ENCODE results near the gene SH3RF3. TPM values are rescaled to one million over a fixed set of nuclear protein-coding genes. Genes with fewer than 3 reads are reported as not detected.
"Not testable (repeated sequence)": the region's sequence is repeated elsewhere in the genome, so short reads cannot be mapped to it uniquely, and the experiment has no call there.

SH3RF3 gene
- polyA plus RNA-seq, 1 donor (not counting 4 experiments of a cell fraction or from before 2014, with no cell fraction given), result 0.08 TPM

DNA sequence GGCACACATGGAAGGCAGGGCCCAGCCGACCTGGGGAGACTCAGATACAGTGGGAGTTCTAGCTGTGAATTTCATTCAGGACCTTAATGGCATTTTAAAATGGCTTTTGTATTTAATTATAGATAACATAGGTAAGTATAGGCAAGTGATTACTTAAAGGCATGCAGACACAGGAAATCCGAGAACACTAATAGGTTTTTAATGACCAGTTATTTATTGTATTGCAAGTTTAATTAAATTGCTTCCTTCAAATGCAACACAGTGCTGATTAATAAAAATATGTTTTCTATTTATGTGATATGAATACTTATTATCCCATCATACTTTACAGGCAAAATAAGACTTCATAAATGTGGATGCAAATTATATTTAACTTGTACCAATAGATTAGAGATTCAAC is 19.7 kb upstream of the SH3RF3 start:
- H3K79me2 ChIP-seq (ENCODE audit: control insufficient read depth, insufficient read depth, low read length), result no peaks in the 10 kb centered on the region
- H2AFZ ChIP-seq (ENCODE audit: control insufficient read depth, low read length), result peak overlapping the region; percentile 34
- TF ChIP-seq, protein P1, sequence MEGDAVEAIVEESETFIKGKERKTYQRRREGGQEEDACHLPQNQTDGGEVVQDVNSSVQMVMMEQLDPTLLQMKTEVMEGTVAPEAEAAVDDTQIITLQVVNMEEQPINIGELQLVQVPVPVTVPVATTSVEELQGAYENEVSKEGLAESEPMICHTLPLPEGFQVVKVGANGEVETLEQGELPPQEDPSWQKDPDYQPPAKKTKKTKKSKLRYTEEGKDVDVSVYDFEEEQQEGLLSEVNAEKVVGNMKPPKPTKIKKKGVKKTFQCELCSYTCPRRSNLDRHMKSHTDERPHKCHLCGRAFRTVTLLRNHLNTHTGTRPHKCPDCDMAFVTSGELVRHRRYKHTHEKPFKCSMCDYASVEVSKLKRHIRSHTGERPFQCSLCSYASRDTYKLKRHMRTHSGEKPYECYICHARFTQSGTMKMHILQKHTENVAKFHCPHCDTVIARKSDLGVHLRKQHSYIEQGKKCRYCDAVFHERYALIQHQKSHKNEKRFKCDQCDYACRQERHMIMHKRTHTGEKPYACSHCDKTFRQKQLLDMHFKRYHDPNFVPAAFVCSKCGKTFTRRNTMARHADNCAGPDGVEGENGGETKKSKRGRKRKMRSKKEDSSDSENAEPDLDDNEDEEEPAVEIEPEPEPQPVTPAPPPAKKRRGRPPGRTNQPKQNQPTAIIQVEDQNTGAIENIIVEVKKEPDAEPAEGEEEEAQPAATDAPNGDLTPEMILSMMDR (optimal IDR thresholded peaks at IDR 0.05 in 1 of 3, IDR thresholded peaks at IDR 0.05 in 1 of 3, conservative IDR thresholded peaks at IDR 0.05 in 1 of 3; ENCODE audit: extremely low read depth in 1 of 3, insufficient read depth in 2 of 3, low read length in 3 of 3), result no peak
- TF ChIP-seq EZH2 (IDR thresholded peaks at IDR 0.05; ENCODE audit: low read length), result no peak
- no peak overlapping the region for H3K9ac ChIP-seq (ENCODE audit: control insufficient read depth, extremely low read depth, insufficient read depth, low read length)
- peaks cover 8% of the 10 kb centered on the region for H3K4me1 ChIP-seq (ENCODE audit: control insufficient read depth, extremely low read depth, insufficient read depth, low read length)
- no peak overlapping the region for H3K4me3 ChIP-seq (ENCODE audit: control insufficient read depth in 2 of 3, extremely low read depth in 1 of 3, insufficient read depth in 2 of 3, low read depth in 1 of 3, low read length in 3 of 3)
- H3K4me2 ChIP-seq (ENCODE audit: control insufficient read depth, extremely low read depth, insufficient read depth, low read depth, low read length), result peak overlapping the region; percentile 25
- H3K27ac ChIP-seq (ENCODE audit: control insufficient read depth, insufficient read depth, low read length), result no peak overlapping the region
- no peaks in the 10 kb centered on the region for H3K9me1 ChIP-seq (ENCODE audit: control insufficient read depth, extremely low read depth, insufficient read depth, low read length)
- H3K36me3 ChIP-seq (ENCODE audit: control insufficient read depth in 2 of 2, extremely low read depth in 1 of 2, insufficient read depth in 2 of 2, low read length in 2 of 2), result no peaks in the 10 kb centered on the region
- no peaks in the 10 kb centered on the region for H4K20me1 ChIP-seq (ENCODE audit: control insufficient read depth, extremely low read depth, insufficient read depth, low read length)
- FAIRE-seq (no peak), DNase-seq (ENCODE audit: low read depth, low spot score) (no peak)
- no peaks in the 10 kb centered on the region for H3K9me3 ChIP-seq (ENCODE audit: control insufficient read depth, low read depth, low read length)
- dilution Hi-C loops (cut with MboI; ENCODE audit: extremely low pct_ligation_motif_present, low sequenced_read_pairs), result no loop called here
- H3K27me3 ChIP-seq (ENCODE audit: control insufficient read depth, extremely low read depth, insufficient read depth, low read length), result no peaks in the 10 kb centered on the region

DNA sequence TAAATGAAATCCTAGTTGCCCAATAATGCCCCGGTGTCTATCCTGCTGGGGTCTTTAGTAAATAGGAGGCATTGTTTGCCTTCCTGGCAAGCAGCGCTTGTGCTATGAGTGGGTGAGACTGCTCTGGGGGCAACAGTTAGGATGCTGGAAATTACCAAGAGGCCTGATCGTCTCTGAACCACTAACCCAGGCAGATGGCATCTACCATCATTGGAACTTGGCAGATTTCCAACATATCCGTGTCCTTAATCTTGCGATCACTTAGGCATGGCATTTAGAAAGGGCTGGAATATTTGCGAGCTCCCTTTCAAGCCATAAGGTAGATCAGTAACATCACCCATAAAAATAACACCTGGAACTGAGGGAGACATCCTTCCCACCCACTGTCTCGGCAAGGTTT is 18.8 kb upstream of the SH3RF3 start:
- dilution Hi-C loops (cut with MboI; ENCODE audit: extremely low pct_ligation_motif_present, low sequenced_read_pairs), result no loop called here
- Histone ChIP-seq H3K27ac (ENCODE audit: control insufficient read depth, insufficient read depth, low read length) (no peak overlapping the region), H3K36me3 (ENCODE audit: control insufficient read depth in 2 of 2, extremely low read depth in 1 of 2, insufficient read depth in 2 of 2, low read length in 2 of 2) (no peaks in the 10 kb centered on the region), H4K20me1 (ENCODE audit: control insufficient read depth, extremely low read depth, insufficient read depth, low read length) (no peaks in the 10 kb centered on the region), H2AFZ (ENCODE audit: control insufficient read depth, low read length) (no peak overlapping the region), H3K79me2 (ENCODE audit: control insufficient read depth, insufficient read depth, low read length) (no peaks in the 10 kb centered on the region), H3K9me3 (ENCODE audit: control insufficient read depth, low read depth, low read length) (no peaks in the 10 kb centered on the region), H3K4me2 (ENCODE audit: control insufficient read depth, extremely low read depth, insufficient read depth, low read depth, low read length) (no peak overlapping the region), H3K4me1 (ENCODE audit: control insufficient read depth, extremely low read depth, insufficient read depth, low read length) (peaks cover 8% of the 10 kb centered on the region), H3K4me3 (ENCODE audit: control insufficient read depth in 2 of 3, extremely low read depth in 1 of 3, insufficient read depth in 2 of 3, low read depth in 1 of 3, low read length in 3 of 3) (no peak overlapping the region), H3K9ac (ENCODE audit: control insufficient read depth, extremely low read depth, insufficient read depth, low read length) (no peak overlapping the region), H3K9me1 (ENCODE audit: control insufficient read depth, extremely low read depth, insufficient read depth, low read length) (no peaks in the 10 kb centered on the region), H3K27me3 (ENCODE audit: control insufficient read depth, extremely low read depth, insufficient read depth, low read length) (no peaks in the 10 kb centered on the region)
- DNase-seq (ENCODE audit: low read depth, low spot score) (no peak), FAIRE-seq (no peak)
- no peak for TF ChIP-seq EZH2 (IDR thresholded peaks at IDR 0.05; ENCODE audit: low read length)
- TF ChIP-seq, protein P1 (optimal IDR thresholded peaks at IDR 0.05 in 1 of 3, IDR thresholded peaks at IDR 0.05 in 1 of 3, conservative IDR thresholded peaks at IDR 0.05 in 1 of 3; ENCODE audit: extremely low read depth in 1 of 3, insufficient read depth in 2 of 3, low read length in 3 of 3), result no peak

DNA sequence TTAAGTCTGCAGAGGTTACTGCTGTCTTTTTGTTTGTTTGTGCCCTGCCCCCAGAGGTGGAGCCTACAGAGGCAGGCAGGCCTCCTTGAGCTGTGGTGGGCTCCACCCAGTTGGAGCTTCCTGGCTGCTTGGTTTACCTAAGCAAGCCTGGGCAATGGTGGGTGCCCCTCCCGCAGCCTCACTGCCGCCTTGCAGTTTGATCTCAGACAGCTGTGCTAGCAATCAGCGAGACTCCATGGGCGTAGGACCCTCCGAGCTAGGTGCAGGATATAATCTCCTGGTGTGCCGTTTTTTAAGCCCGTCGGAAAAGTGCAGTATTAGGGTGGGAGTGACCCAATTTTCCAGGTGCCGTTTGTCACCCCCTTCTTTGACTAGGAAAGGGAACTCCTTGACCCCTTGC is 11.8 kb upstream of the SH3RF3 start:
- H3K36me3 ChIP-seq (ENCODE audit: control insufficient read depth in 2 of 2, extremely low read depth in 1 of 2, insufficient read depth in 2 of 2, low read length in 2 of 2); H3K4me3 ChIP-seq (ENCODE audit: control insufficient read depth in 2 of 3, extremely low read depth in 1 of 3, insufficient read depth in 2 of 3, low read depth in 1 of 3, low read length in 3 of 3); H3K4me2 ChIP-seq (ENCODE audit: control insufficient read depth, extremely low read depth, insufficient read depth, low read depth, low read length); FAIRE-seq; H3K27ac ChIP-seq (ENCODE audit: control insufficient read depth, insufficient read depth, low read length); H4K20me1 ChIP-seq (ENCODE audit: control insufficient read depth, extremely low read depth, insufficient read depth, low read length); H3K79me2 ChIP-seq (ENCODE audit: control insufficient read depth, insufficient read depth, low read length); DNase-seq (ENCODE audit: low read depth, low spot score); H3K9me1 ChIP-seq (ENCODE audit: control insufficient read depth, extremely low read depth, insufficient read depth, low read length); H3K9me3 ChIP-seq (ENCODE audit: control insufficient read depth, low read depth, low read length); H3K9ac ChIP-seq (ENCODE audit: control insufficient read depth, extremely low read depth, insufficient read depth, low read length); H3K4me1 ChIP-seq (ENCODE audit: control insufficient read depth, extremely low read depth, insufficient read depth, low read length); H3K27me3 ChIP-seq (ENCODE audit: control insufficient read depth, extremely low read depth, insufficient read depth, low read length); H2AFZ ChIP-seq (ENCODE audit: control insufficient read depth, low read length); dilution Hi-C loops (cut with MboI; ENCODE audit: extremely low pct_ligation_motif_present, low sequenced_read_pairs): not testable (repeated sequence)

All from keratinocyte (primary cell).